IMR-90 (cell line): Measurements from ENCODE around the gene SLC8A1. TPM values are rescaled to one million over a fixed set of nuclear protein-coding genes. Genes with fewer than 3 reads are reported as not detected.

Source experiments
- ATAC-seq: fragments of 200-7000 bp; cut with Tn5 transposase; 2 replicates; pipeline ENCODE4 v1.9.1; 2020; ENCODE audit warnings: low read depth, mild to moderate bottlenecking, moderate library complexity
- BruUV-seq: library from RNA; stranded (reverse); fragments of 400-500 nt; replicated peaks from 2 replicates; lab custom pipeline; 2021; lab: Mats Ljungman, UMichigan
- CTCF ChIA-PET: fragments of 300-600 bp; formaldehyde crosslinking; extraction: SDS; loops from one replicate; lab custom pipeline; 2021; ENCODE audit warnings: antibody characterized with exemption; lab: Yijun Ruan, JAX
- POLR2A ChIA-PET: fragments of 300-600 bp; sonication (Branson Sonifier 250); formaldehyde crosslinking; loops from one replicate; lab custom pipeline; 2022; ENCODE audit warnings: antibody characterized with exemption; ENCODE audit not compliant: unreplicated experiment; lab: Charles Lee
- DNase-seq: peaks from one replicate; pipeline ENCODE4 v3.0.0; 2013
- H2AFZ ChIP-seq: replicated peaks from 2 replicates; pipeline ENCODE3; 2013; ENCODE audit warnings: low read length, mild to moderate bottlenecking; ENCODE audit not compliant: poor library complexity
- H2AK5ac ChIP-seq: 2 replicates; pipeline ENCODE4 v1.6.1; 2013; ENCODE audit warnings: low read depth, low read length, inconsistent platforms
- H2AK9ac ChIP-seq: replicated peaks from 2 replicates; pipeline ENCODE3; 2013; ENCODE audit warnings: mild to moderate bottlenecking, low read depth, low read length, moderate library complexity; ENCODE audit not compliant: poor library complexity
- H2BK120ac ChIP-seq: 2 replicates; pipeline ENCODE4 v1.6.1; 2013; ENCODE audit warnings: low read depth, low read length, inconsistent platforms
- H2BK15ac ChIP-seq: 3 replicates; pipeline ENCODE4 v1.6.1; 2013; ENCODE audit warnings: low read depth, low read length, inconsistent platforms
- H2BK20ac ChIP-seq: 2 replicates; pipeline ENCODE4 v1.6.1; 2013; ENCODE audit warnings: low read depth, mild to moderate bottlenecking, inconsistent platforms, low read length, moderate library complexity
- H2BK5ac ChIP-seq: 2 replicates; pipeline ENCODE4 v1.6.1; 2013; ENCODE audit warnings: mild to moderate bottlenecking, low read depth, low read length, inconsistent platforms; ENCODE audit not compliant: poor library complexity, severe bottlenecking
- H3K14ac ChIP-seq: replicated peaks from 2 replicates; pipeline ENCODE4 v1.6.1; 2013; ENCODE audit warnings: low read depth, low read length, inconsistent platforms
- H3K18ac ChIP-seq: 2 replicates; pipeline ENCODE4 v1.6.1; 2013; ENCODE audit warnings: low read depth, low read length, control low read depth
- H3K23ac ChIP-seq: 2 replicates; pipeline ENCODE4 v1.6.1; 2013; ENCODE audit warnings: low read depth, low read length, inconsistent platforms
- H3K27ac ChIP-seq: 2 replicates; pipeline ENCODE4 v1.5.1; 2013; ENCODE audit warnings: mild to moderate bottlenecking, control low read depth, low read length; ENCODE audit not compliant: insufficient read depth
- H3K27me3 ChIP-seq: 2 replicates; pipeline ENCODE4 v1.6.1; 2013; ENCODE audit warnings: low read length; ENCODE audit not compliant: control insufficient read depth, insufficient read depth
- H3K36me3 ChIP-seq: 2 replicates; pipeline ENCODE4 v1.6.1; 2013; ENCODE audit warnings: low read length, mixed read lengths; ENCODE audit not compliant: control insufficient read depth, insufficient read depth
- H3K4ac ChIP-seq: 2 replicates; pipeline ENCODE4 v1.6.1; 2013; ENCODE audit warnings: low read depth, low read length, inconsistent platforms
- H3K4me1 ChIP-seq: 2 replicates; pipeline ENCODE4 v1.6.1; 2013; ENCODE audit warnings: low read length, mixed read lengths; ENCODE audit not compliant: control insufficient read depth, insufficient read depth
- H3K4me2 ChIP-seq: 2 replicates; pipeline ENCODE4 v1.6.1; 2013; ENCODE audit warnings: low read depth, mild to moderate bottlenecking, control low read depth, low read length, moderate library complexity
- H3K4me3 ChIP-seq: 2 replicates; pipeline ENCODE4 v1.5.1; 2013; ENCODE audit warnings: low read depth, mild to moderate bottlenecking, control low read depth, low read length, moderate library complexity; ENCODE audit not compliant: insufficient read depth
- H3K56ac ChIP-seq: 2 replicates; pipeline ENCODE4 v1.6.1; 2013; ENCODE audit warnings: low read length, inconsistent platforms; ENCODE audit not compliant: insufficient read depth; ENCODE audit errors: extremely low read depth
- H3K79me1 ChIP-seq, 2 experiments: 2 replicates each; pipeline ENCODE4 v1.6.1; 2013; ENCODE audit warnings: low read length in 2 of 2, inconsistent platforms in 1 of 2, low read depth in 1 of 2
- H3K9ac ChIP-seq: 2 replicates; pipeline ENCODE4 v1.6.1; 2013; ENCODE audit warnings: low read depth, low read length, control low read depth
- H3K9me1 ChIP-seq: 2 replicates; pipeline ENCODE4 v1.6.1; 2013; ENCODE audit warnings: low read length, inconsistent platforms; ENCODE audit not compliant: insufficient read depth
- H3K9me3 ChIP-seq: 2 replicates; pipeline ENCODE4 v1.6.1; 2013; ENCODE audit warnings: low read length; ENCODE audit not compliant: control insufficient read depth, insufficient read depth
- H4K20me1 ChIP-seq: 2 replicates; pipeline ENCODE4 v1.6.1; 2013; ENCODE audit warnings: low read length, inconsistent platforms; ENCODE audit not compliant: insufficient read depth
- H4K5ac ChIP-seq: 2 replicates; pipeline ENCODE4 v1.6.1; 2013; ENCODE audit warnings: mild to moderate bottlenecking, low read depth, low read length, control low read depth
- H4K8ac ChIP-seq, 2 experiments: 2 replicates each; pipeline ENCODE4 v1.6.1; 2013; ENCODE audit warnings: low read depth in 2 of 2, low read length in 2 of 2, control low read depth in 1 of 2, inconsistent platforms in 1 of 2
- H4K91ac ChIP-seq: 2 replicates; pipeline ENCODE4 v1.6.1; 2013; ENCODE audit warnings: low read depth, low read length, inconsistent platforms; ENCODE audit not compliant: insufficient read depth
- BHLHE40 ChIP-seq: fragments of 150-350 bp; IDR thresholded peaks from 2 replicates; pipeline ENCODE4 v1.6.1; 2016; ENCODE audit warnings: mild to moderate bottlenecking, low read depth, low read length
- CEBPB ChIP-seq: IDR thresholded peaks from 2 replicates; pipeline ENCODE4 v1.6.1; 2012; ENCODE audit warnings: low read depth, low read length, improper control_type of control experiment
- CHD1 ChIP-seq: IDR thresholded peaks from 2 replicates; pipeline ENCODE4 v1.6.1; 2012; ENCODE audit warnings: low read depth, low read length, improper control_type of control experiment
- FOS ChIP-seq: fragments of 150-350 bp; IDR thresholded peaks from 2 replicates; pipeline ENCODE4 v1.6.1; 2016; ENCODE audit warnings: low read depth, low read length
- MAFK ChIP-seq: IDR thresholded peaks from 2 replicates; pipeline ENCODE4 v1.6.1; 2012; ENCODE audit warnings: low read depth, low read length, improper control_type of control experiment
- MAZ ChIP-seq: IDR thresholded peaks from 2 replicates; pipeline ENCODE4 v1.6.1; 2012; ENCODE audit warnings: low read depth, mild to moderate bottlenecking, low read length, improper control_type of control experiment, moderate library complexity, borderline replicate concordance
- MXI1 ChIP-seq: IDR thresholded peaks from 2 replicates; pipeline ENCODE4 v1.6.1; 2012; ENCODE audit warnings: low read depth, mild to moderate bottlenecking, low read length, moderate library complexity, borderline replicate concordance
- NFE2L2 ChIP-seq: fragments of 150-350 bp; IDR thresholded peaks from 2 replicates; pipeline ENCODE4 v1.6.1; 2016; ENCODE audit warnings: low read depth, mild to moderate bottlenecking, low read length
- POLR2A ChIP-seq: IDR thresholded peaks from 2 replicates; pipeline ENCODE4 v1.6.1; 2012; ENCODE audit warnings: mild to moderate bottlenecking, low read depth, low read length
- RAD21 ChIP-seq: IDR thresholded peaks from 2 replicates; pipeline ENCODE4 v1.6.1; 2012; ENCODE audit warnings: low read length, improper control_type of control experiment
- RCOR1 ChIP-seq: IDR thresholded peaks from 2 replicates; pipeline ENCODE4 v1.6.1; 2012; ENCODE audit warnings: mild to moderate bottlenecking, low read length, improper control_type of control experiment; ENCODE audit not compliant: insufficient replicate concordance
- SMC3 ChIP-seq: fragments of 150-350 bp; IDR thresholded peaks from 2 replicates; pipeline ENCODE4 v1.6.1; 2016; ENCODE audit warnings: low read depth, mild to moderate bottlenecking, antibody characterized with exemption, low read length, moderate library complexity
- WGBS, 2 experiments: methylation state at CpG; one replicate each; pipeline versions ENCODE4 v1.1.5 to v1.1.7; 2013; ENCODE audit warnings: missing lambda C conversion rate in 2 of 2; ENCODE audit not compliant: insufficient read length in 1 of 2; ENCODE audit errors: extremely low coverage in 2 of 2; 5-methylcytosine and 5-hydroxymethylcytosine counted together
- dilution Hi-C: fragments of 300-500 bp; cut with HindIII; formaldehyde crosslinking; loops from one replicate; pipeline ENCODE4 v1.14.3; 2018; ENCODE audit warnings: low sequenced_read_pairs; ENCODE audit not compliant: unreplicated experiment
- in situ Hi-C: fragments of 300-500 bp; cut with MboI; formaldehyde crosslinking; loops from 3 replicates; pipeline ENCODE4 v1.14.3; 2019; ENCODE audit warnings: low sequenced_read_pairs, inconsistent platforms, mixed read lengths
- intact Hi-C: fragments of 100-400 bp; cut with micrococcal nuclease; formaldehyde crosslinking; loops from 2 replicates; pipeline ENCODE4 v1.10.0; 2022
- polyA plus RNA-seq, 3 experiments: library from polyadenylated mRNA; depleted of rRNA; stranded (reverse); fragments of >200 nt; gene quantifications; 2 replicates each; pipeline ENCODE4 v1.2.3, GENCODE V29; 2012; ENCODE audit warnings: low replicate concordance in 1 of 3
- total RNA-seq: library from RNA; depleted of rRNA; stranded (reverse); fragments of >200 nt; gene quantifications from 2 replicates; pipeline ENCODE4 v1.2.3, GENCODE V29; 2012
- TF ChIP-seq, protein P1 (sequence below): fragments of 150-350 bp; IDR thresholded peaks from 2 replicates; pipeline ENCODE4 v1.6.1; 2017; ENCODE audit warnings: mild to moderate bottlenecking, antibody characterized with exemption, low read length, low read depth
- TF ChIP-seq, protein P2 (sequence below): conservative IDR thresholded peaks from 2 replicates; pipeline ENCODE4 v1.5.1; 2012; ENCODE audit warnings: mild to moderate bottlenecking, low read depth, low read length, improper control_type of control experiment
- TF ChIP-seq, protein P3 (sequence below): fragments of 150-350 bp; IDR thresholded peaks from 2 replicates; pipeline ENCODE4 v1.6.1; 2016; ENCODE audit warnings: low read depth, mild to moderate bottlenecking, low read length, moderate library complexity, borderline replicate concordance

Gene SLC8A1
- total and polyA plus RNA-seq, 2 of the 4 experiments (the other 2 are of a cell fraction): 7.7 to 57.0 TPM

DNA sequence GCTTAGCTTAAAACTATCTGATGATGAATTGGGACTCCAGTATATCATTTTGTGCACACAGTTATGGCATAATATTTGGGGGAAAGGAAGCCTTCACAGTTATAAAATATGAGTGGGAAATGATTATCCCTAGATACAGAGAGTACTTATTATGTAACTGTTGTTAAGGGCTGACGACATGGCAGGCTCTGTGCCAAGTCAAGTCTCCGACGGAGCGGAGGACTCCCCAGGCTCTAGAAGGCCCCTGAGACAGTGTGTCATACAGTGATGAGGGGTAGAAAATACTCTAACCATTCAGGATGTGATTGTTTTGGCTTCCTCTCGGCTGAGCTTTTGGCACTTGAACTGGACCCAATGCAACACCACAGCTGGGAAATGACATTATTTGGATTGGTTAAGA is 211.8 kb downstream of the SLC8A1 start:
- no peak overlapping the region for H3K9ac ChIP-seq
- BruUV-seq: no TSS peak
- in situ Hi-C loops: no loop called here
- H3K4me2 ChIP-seq: peak overlapping the region; percentile 29; the same call in 1 of the 2 replicates
- ATAC-seq (peak; percentile 82), DNase-seq (peak; percentile 96)
- no peak overlapping the region for H4K5ac ChIP-seq
- peak overlapping the region; percentile 56; the same call in 1 of the 2 replicates for H3K56ac ChIP-seq
- ChIA-PET CTCF (interaction anchor here (0.6 kb wide), 2 partner anchors 147 to 562 kb away, joined by 3 to 6 read pairs; no protein-coding TSS in a partner anchor), POLR2A (no interaction called here)
- no CpG with 5 or more reads among the region's 5 CpGs for WGBS, 2 experiments
- H3K4me3 ChIP-seq: no peak overlapping the region
- 0 out of 2 replicates have a peak overlapping the region, but pooled peaks have one; percentile 13 for H3K14ac ChIP-seq
- H4K91ac ChIP-seq: 0 out of 2 replicates have a peak overlapping the region, but pooled peaks have one; percentile 41
- peaks cover 10% of the 10 kb centered on the region for H3K9me1 ChIP-seq
- H2AK5ac ChIP-seq: 0 out of 2 replicates have a peak overlapping the region, but pooled peaks have one; percentile 3
- no peaks in the 10 kb centered on the region for H4K20me1 ChIP-seq
- H2BK5ac ChIP-seq: peak overlapping the region; percentile 88
- peak overlapping the region; percentile 23; the same call in 1 of the 2 replicates for H3K23ac ChIP-seq
- no peak overlapping the region for H2AK9ac ChIP-seq
- H2BK20ac ChIP-seq: peak overlapping the region; percentile 22; the same call in 1 of the 2 replicates
- no peak overlapping the region for H2BK15ac ChIP-seq
- H3K27me3 ChIP-seq: no peaks in the 10 kb centered on the region
- H3K18ac ChIP-seq: peak overlapping the region; percentile 3; the same call in 1 of the 2 replicates
- H3K4ac ChIP-seq: peak overlapping the region; percentile 57
- peak overlapping the region; percentile 79 for H2BK120ac ChIP-seq
- dilution Hi-C loops: no loop called here
- 0 out of 4 replicates have a peak overlapping the region, but pooled peaks of 1 of the 2 experiments have one; percentile 44 for H4K8ac ChIP-seq
- peak overlapping the region; percentile 49; the same call in 1 of the 2 replicates for H3K27ac ChIP-seq
- peak overlapping the region; percentile 16 for H2AFZ ChIP-seq
- H3K9me3 ChIP-seq: no peaks in the 10 kb centered on the region; the same call in 1 of the 2 replicates
- peaks cover 22 to 41% of the 10 kb centered on the region in 2 experiments for H3K79me1 ChIP-seq
- intact Hi-C loops: loop anchor here (5.0 kb wide), 3 partner anchors 132 to 312 kb away; no protein-coding TSS in a partner anchor
- no peaks in the 10 kb centered on the region for H3K36me3 ChIP-seq
- peaks cover 27% of the 10 kb centered on the region for H3K4me1 ChIP-seq
- no peak for TF ChIP-seq MAFK
- TF ChIP-seq CEBPB: peak; percentile 72
- TF ChIP-seq POLR2A: no peak
- peak; percentile 67 for TF ChIP-seq BHLHE40
- peak; percentile 20; the same call in 1 of the 2 replicates for TF ChIP-seq RAD21
- TF ChIP-seq MAZ: peak; percentile 48; the same call in 1 of the 2 replicates
- no peak for TF ChIP-seq NFE2L2
- TF ChIP-seq CHD1: no peak
- peak; percentile 65 for TF ChIP-seq FOS
- TF ChIP-seq MXI1: no peak
- TF ChIP-seq, protein P1, sequence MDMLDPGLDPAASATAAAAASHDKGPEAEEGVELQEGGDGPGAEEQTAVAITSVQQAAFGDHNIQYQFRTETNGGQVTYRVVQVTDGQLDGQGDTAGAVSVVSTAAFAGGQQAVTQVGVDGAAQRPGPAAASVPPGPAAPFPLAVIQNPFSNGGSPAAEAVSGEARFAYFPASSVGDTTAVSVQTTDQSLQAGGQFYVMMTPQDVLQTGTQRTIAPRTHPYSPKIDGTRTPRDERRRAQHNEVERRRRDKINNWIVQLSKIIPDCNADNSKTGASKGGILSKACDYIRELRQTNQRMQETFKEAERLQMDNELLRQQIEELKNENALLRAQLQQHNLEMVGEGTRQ: no peak
- TF ChIP-seq, protein P2, sequence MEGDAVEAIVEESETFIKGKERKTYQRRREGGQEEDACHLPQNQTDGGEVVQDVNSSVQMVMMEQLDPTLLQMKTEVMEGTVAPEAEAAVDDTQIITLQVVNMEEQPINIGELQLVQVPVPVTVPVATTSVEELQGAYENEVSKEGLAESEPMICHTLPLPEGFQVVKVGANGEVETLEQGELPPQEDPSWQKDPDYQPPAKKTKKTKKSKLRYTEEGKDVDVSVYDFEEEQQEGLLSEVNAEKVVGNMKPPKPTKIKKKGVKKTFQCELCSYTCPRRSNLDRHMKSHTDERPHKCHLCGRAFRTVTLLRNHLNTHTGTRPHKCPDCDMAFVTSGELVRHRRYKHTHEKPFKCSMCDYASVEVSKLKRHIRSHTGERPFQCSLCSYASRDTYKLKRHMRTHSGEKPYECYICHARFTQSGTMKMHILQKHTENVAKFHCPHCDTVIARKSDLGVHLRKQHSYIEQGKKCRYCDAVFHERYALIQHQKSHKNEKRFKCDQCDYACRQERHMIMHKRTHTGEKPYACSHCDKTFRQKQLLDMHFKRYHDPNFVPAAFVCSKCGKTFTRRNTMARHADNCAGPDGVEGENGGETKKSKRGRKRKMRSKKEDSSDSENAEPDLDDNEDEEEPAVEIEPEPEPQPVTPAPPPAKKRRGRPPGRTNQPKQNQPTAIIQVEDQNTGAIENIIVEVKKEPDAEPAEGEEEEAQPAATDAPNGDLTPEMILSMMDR: no peak
- TF ChIP-seq RCOR1: peak; percentile 29
- TF ChIP-seq, protein P3, sequence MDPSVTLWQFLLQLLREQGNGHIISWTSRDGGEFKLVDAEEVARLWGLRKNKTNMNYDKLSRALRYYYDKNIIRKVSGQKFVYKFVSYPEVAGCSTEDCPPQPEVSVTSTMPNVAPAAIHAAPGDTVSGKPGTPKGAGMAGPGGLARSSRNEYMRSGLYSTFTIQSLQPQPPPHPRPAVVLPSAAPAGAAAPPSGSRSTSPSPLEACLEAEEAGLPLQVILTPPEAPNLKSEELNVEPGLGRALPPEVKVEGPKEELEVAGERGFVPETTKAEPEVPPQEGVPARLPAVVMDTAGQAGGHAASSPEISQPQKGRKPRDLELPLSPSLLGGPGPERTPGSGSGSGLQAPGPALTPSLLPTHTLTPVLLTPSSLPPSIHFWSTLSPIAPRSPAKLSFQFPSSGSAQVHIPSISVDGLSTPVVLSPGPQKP: no peak
- TF ChIP-seq SMC3: no peak
